NCI-H1694 treated with DMSO at 0.1 percent for 48 hours (cell line): ENCODE results near the gene ZSWIM8.

Experiments
- DNase-seq: peaks from one replicate; lab custom pipeline; 2025; lab: John Stamatoyannopoulos, UW

ZSWIM8 gene

DNA sequence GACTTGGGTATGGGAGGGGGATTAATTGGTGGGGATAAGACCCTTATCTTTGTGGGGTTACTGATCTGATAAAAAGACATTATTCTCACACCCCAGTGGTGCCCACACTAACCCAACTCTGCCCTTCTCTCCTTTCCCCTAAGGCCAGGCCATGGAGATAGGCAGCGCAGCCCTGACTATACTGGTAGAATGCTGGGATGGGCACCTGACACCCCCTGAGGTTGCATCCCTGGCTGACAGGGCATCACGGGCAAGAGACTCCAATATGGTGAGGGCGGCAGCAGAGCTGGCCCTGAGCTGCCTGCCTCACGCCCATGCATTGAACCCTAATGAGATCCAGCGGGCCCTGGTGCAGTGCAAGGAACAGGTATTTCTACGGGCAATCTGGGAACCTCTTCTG, 12.7 kb downstream of the ZSWIM8 start:
- DNase-seq = no peak

- DNase-seq = no peak
Measured at GRCh38 chr10:73798927-73799560, 13.6 kb downstream of the ZSWIM8 start.

- DNase-seq = no peak
Measured at GRCh38 chr10:73799899-73800559, 14.6 kb downstream of the ZSWIM8 start.

GRCh38 chr10:73800560-73801252, 15.3 kb downstream of the ZSWIM8 start:
- no peak for DNase-seq

DNA sequence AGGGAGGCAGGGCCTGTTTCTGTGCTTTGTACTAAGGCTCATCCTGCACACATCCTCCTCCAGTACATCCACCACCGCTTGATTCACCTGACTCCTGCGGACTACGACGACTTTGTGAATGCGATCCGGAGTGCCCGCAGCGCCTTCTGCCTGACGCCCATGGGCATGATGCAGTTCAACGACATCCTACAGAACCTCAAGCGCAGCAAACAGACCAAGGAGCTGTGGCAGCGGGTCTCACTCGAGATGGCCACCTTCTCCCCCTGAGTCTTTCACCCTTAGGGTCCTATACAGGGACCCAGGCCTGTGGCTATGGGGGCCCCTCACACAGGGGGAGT, 15.8 kb downstream of the ZSWIM8 start:
- DNase-seq = no peak

DNA sequence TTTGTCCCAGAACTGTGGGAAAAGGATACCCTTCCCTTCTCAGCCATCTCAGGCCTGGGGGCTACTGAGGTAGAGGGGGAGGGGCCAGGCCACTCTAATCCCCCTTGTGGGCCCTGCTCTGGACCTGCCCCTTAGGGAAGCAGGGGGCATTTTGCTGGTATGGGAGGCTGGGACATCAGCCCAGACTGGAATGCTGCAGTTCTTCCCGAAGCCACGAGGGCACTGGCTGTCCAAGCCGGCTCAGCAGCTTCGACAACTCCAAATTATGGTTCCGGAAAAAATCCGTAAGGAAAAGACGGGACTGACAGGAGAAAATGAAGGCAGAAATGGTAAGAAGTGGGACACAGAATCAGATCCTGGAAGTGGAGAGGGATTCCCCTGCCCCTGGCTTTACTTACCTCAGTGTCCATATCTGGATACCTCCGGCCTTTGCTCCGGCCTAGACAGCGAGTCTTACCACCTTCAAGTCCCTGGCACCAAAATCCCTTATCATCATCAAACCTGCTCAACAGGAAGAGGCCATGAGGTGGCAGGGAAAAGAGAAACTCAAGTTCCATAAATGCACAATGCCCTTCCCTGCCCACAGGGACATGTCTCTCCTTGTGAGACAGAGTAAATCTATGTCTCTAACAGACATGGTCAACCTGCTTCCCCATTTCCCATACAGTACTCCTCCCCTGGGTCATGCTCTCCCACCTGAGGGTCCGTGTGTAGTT, 17.0 kb downstream of the ZSWIM8 start:
- no peak for DNase-seq

DNA sequence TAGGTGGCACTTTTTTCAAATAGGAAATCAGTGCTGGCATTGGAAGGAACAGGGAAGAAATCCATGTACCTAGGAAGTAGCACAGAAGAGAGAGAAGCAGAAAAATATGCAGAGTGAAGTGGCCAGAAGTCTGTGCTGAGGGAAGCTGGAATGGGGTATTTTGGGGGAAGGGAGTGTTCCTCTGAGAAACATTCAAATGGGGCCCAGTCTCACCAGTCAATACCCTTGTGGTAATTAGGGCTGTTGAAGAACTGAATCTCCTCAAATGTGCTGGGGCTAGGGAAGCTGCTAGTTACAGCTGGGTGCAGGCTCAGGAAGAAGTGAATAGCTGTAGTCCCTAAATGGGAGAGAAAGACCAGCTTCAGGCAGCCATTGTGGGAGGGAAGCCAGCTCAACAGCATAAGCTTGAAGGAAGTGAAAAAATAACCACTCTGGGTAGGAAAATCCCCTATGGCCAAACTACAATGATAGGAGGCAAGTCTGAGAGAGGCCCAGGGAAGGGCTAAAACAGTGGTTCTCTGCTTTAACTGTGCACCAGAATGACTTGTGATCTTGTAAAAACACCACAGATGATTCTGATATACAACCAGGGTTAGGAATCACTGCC, 18.4 kb downstream of the ZSWIM8 start:
- no peak for DNase-seq

- DNase-seq = no peak
Measured at GRCh38 chr10:73806176-73806950, 21.0 kb downstream of the ZSWIM8 start.

- DNase-seq = no peak
Measured at GRCh38 chr10:73807471-73807870, 22.1 kb downstream of the ZSWIM8 start.

GRCh38 chr10:73808021-73808815, 22.8 kb downstream of the ZSWIM8 start:
- DNase-seq = no peak

GRCh38 chr10:73809061-73809818, 23.8 kb downstream of the ZSWIM8 start:
- no peak for DNase-seq

- DNase-seq = no peak
Measured at GRCh38 chr10:73810358-73810734, 24.9 kb downstream of the ZSWIM8 start.

- DNase-seq = no peak
Measured at GRCh38 chr10:73810735-73811465, 25.5 kb downstream of the ZSWIM8 start.

DNA sequence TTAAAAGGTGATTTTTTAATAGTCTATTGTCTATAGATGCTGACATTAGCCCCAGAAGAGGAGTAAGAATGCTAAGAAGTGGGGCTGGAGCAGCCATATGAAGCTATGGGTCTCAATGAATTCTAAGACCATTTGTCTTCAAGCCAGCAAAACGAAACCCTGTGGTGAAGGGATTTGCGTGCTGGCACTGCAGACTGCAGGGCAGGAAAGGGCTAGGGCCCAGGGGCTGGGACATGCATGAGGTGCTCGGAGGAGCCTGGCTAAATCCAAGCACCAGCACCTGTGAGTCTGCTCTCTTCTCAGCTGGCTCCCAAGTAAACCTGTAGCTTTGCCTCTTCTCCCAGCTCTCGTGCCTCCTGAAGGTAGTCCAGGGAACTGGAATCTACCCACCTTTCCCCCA, 27.3 kb downstream of the ZSWIM8 start:
- no peak for DNase-seq

GRCh38 chr10:73813333-73813732, 27.9 kb downstream of the ZSWIM8 start:
- no peak for DNase-seq

GRCh38 chr10:73814276-73814895, 29.0 kb downstream of the ZSWIM8 start:
- no peak for DNase-seq

GRCh38 chr10:73814896-73815718, 29.7 kb downstream of the ZSWIM8 start:
- no peak for DNase-seq

- no peak for DNase-seq
Measured at GRCh38 chr10:73815719-73816030, 30.3 kb downstream of the ZSWIM8 start.
